A673 (cell line): ENCODE data around the gene NRF1. TPM values are rescaled to one million over a fixed set of nuclear protein-coding genes. Genes with fewer than 3 reads are reported as not detected.
"Not testable (repeated sequence)": the region's sequence is repeated elsewhere in the genome, so short reads cannot be mapped to it uniquely, and the experiment has no call there.

ENCODE experiments used
- BruUV-seq: library from RNA; stranded (reverse); fragments of 400-500 nt; replicated peaks from 2 replicates; lab custom pipeline; 2021; lab: Mats Ljungman, UMichigan
- CTCF ChIA-PET: fragments of 300-600 bp; sonication (Branson Sonifier 250); formaldehyde crosslinking; loops from one replicate; lab custom pipeline; 2022; ENCODE audit warnings: antibody characterized with exemption; lab: Charles Lee
- POLR2A ChIA-PET: fragments of 300-600 bp; sonication (Branson Sonifier 250); formaldehyde crosslinking; loops from one replicate; lab custom pipeline; 2022; ENCODE audit warnings: antibody characterized with exemption; ENCODE audit not compliant: low non-redundant PET; lab: Charles Lee
- DNase-seq: peaks from one replicate; pipeline ENCODE4 v3.0.0-alpha.2; 2015; ENCODE audit warnings: low spot score
- H3K27ac ChIP-seq: fragments of 200-600 bp; sonication (generic); 2 replicates; pipeline ENCODE4 v1.5.1; 2016; ENCODE audit warnings: mixed run types, low read depth, mild to moderate bottlenecking, mixed read lengths, antibody characterized with exemption, low read length; ENCODE audit not compliant: poor library complexity, severe bottlenecking
- H3K27me3 ChIP-seq: fragments of 200-600 bp; sonication (generic); replicated peaks from 2 replicates; pipeline ENCODE4 v1.6.1; 2017; ENCODE audit warnings: mixed run types, low read depth, mild to moderate bottlenecking, mixed read lengths, antibody characterized with exemption, low read length; ENCODE audit not compliant: insufficient read depth, poor library complexity
- H3K36me3 ChIP-seq: fragments of 200-600 bp; sonication (generic); 2 replicates; pipeline ENCODE4 v1.6.1; 2016; ENCODE audit warnings: mixed run types, mild to moderate bottlenecking, mixed read lengths, antibody characterized with exemption, low read length; ENCODE audit not compliant: insufficient read depth, poor library complexity, severe bottlenecking
- H3K4me1 ChIP-seq: fragments of 200-600 bp; sonication (generic); 2 replicates; pipeline ENCODE4 v1.6.1; 2017; ENCODE audit warnings: mixed run types, mild to moderate bottlenecking, mixed read lengths, antibody characterized with exemption, low read length; ENCODE audit not compliant: insufficient read depth, poor library complexity, severe bottlenecking
- H3K4me3 ChIP-seq: fragments of 200-600 bp; sonication (generic); 2 replicates; pipeline ENCODE4 v1.5.1; 2016; ENCODE audit warnings: low read depth, mixed run types, mild to moderate bottlenecking, mixed read lengths, low read length; ENCODE audit not compliant: poor library complexity, severe bottlenecking
- H3K9me3 ChIP-seq: fragments of 200-600 bp; sonication (generic); 2 replicates; pipeline ENCODE4 v1.6.1; 2016; ENCODE audit warnings: mixed run types, low read depth, mild to moderate bottlenecking, mixed read lengths, antibody characterized with exemption, low read length; ENCODE audit not compliant: poor library complexity, severe bottlenecking
- CTCF ChIP-seq: fragments of 300-800, 200-600 bp; sonication (generic); conservative IDR thresholded peaks from 2 replicates; pipeline ENCODE4 v1.5.1; 2017; ENCODE audit warnings: low read depth, mild to moderate bottlenecking, antibody characterized with exemption, low read length, moderate library complexity, mixed read lengths
- EZH2 ChIP-seq: fragments of 200-600 bp; sonication (generic); IDR thresholded peaks from 2 replicates; pipeline ENCODE4 v1.6.1; 2017; ENCODE audit warnings: borderline replicate concordance, low read depth, mild to moderate bottlenecking, mixed read lengths, antibody characterized with exemption, low read length; ENCODE audit not compliant: poor library complexity, severe bottlenecking
- intact Hi-C: fragments of 100-400 bp; cut with micrococcal nuclease; formaldehyde crosslinking; loops from one replicate; pipeline ENCODE4 v1.10.0; 2022; ENCODE audit not compliant: unreplicated experiment
- total RNA-seq: library from RNA; stranded (reverse); gene quantifications from 2 replicates; pipeline ENCODE4 v1.2.3, GENCODE V29; 2021

NRF1 gene
- total RNA-seq, 1 experiment from 2014 or later, result 30.2 TPM

GRCh38 chr7:129591868-129592267 lies 19.7 kb upstream of the NRF1 start:
- POLR2A ChIA-PET, result no interaction called here
- intact Hi-C loops, result no loop called here
- Histone ChIP-seq H3K9me3 (peaks cover 10% of the 10 kb centered on the region), H3K36me3 (no peaks in the 10 kb centered on the region), H3K4me1 (no peaks in the 10 kb centered on the region), H3K4me3 (no peak overlapping the region), H3K27ac (no peak overlapping the region), H3K27me3 (no peaks in the 10 kb centered on the region)
- no peak for TF ChIP-seq CTCF
- no peak for TF ChIP-seq EZH2
- no TSS peak for BruUV-seq
- DNase-seq, result no peak
- CTCF ChIA-PET, result no interaction called here

GRCh38 chr7:129596386-129596785 lies 15.1 kb upstream of the NRF1 start:
- H3K9me3 ChIP-seq, POLR2A ChIA-PET, CTCF ChIA-PET, DNase-seq, intact Hi-C loops, BruUV-seq, H3K27me3 ChIP-seq, H3K27ac ChIP-seq, H3K36me3 ChIP-seq, H3K4me3 ChIP-seq, H3K4me1 ChIP-seq: not testable (repeated sequence)

- Histone ChIP-seq H3K4me1 (no peaks in the 10 kb centered on the region), H3K27ac (no peak overlapping the region), H3K27me3 (no peaks in the 10 kb centered on the region), H3K4me3 (no peak overlapping the region), H3K9me3 (no peaks in the 10 kb centered on the region), H3K36me3 (no peaks in the 10 kb centered on the region)
- intact Hi-C loops, result no loop called here
- ChIA-PET CTCF (no interaction called here), POLR2A (no interaction called here)
- no TSS peak for BruUV-seq
- TF ChIP-seq EZH2, result no peak
- TF ChIP-seq CTCF, result no peak
- no peak for DNase-seq
Measured at GRCh38 chr7:129597672-129598071, 13.8 kb upstream of the NRF1 start.

- intact Hi-C loops, result no loop called here
- no peak for TF ChIP-seq EZH2
- TF ChIP-seq CTCF, result no peak
- BruUV-seq, result no TSS peak
Measured at GRCh38 chr7:129599174-129599573, 12.3 kb upstream of the NRF1 start.

GRCh38 chr7:129603594-129603993 lies 7.9 kb upstream of the NRF1 start:
- peaks cover 11% of the 10 kb centered on the region for H3K36me3 ChIP-seq
- H3K27ac ChIP-seq, DNase-seq, H3K4me1 ChIP-seq, H3K9me3 ChIP-seq, CTCF ChIA-PET, intact Hi-C loops, H3K27me3 ChIP-seq, H3K4me3 ChIP-seq, BruUV-seq: not testable (repeated sequence)
- POLR2A ChIA-PET, result interaction anchor here (0.6 kb wide), 1 partner anchor 348 kb away, joined by 4 read pairs; no protein-coding TSS in a partner anchor

More at GRCh38 chr7:129599174-129599573, 12.3 kb upstream of the NRF1 start:
- H3K27ac ChIP-seq, result no peak overlapping the region
- ChIA-PET CTCF (no interaction called here), POLR2A (no interaction called here)
- H3K4me1 ChIP-seq, result no peaks in the 10 kb centered on the region
- H3K4me3 ChIP-seq, result no peak overlapping the region
- H3K9me3 ChIP-seq, result no peaks in the 10 kb centered on the region
- H3K27me3 ChIP-seq, result no peaks in the 10 kb centered on the region
- no peaks in the 10 kb centered on the region for H3K36me3 ChIP-seq
- no peak for DNase-seq
